Measurements from ENCODE around the gene ARHGAP21. TPM values are rescaled to one million over a fixed set of nuclear protein-coding genes. Genes with fewer than 3 reads are reported as not detected.
"Not testable (repeated sequence)": the region's sequence is repeated elsewhere in the genome, so short reads cannot be mapped to it uniquely, and the experiment has no call there.

Gene ARHGAP21
- total RNA-seq, 1 donor from 2014 or later: 44.8 TPM

DNA sequence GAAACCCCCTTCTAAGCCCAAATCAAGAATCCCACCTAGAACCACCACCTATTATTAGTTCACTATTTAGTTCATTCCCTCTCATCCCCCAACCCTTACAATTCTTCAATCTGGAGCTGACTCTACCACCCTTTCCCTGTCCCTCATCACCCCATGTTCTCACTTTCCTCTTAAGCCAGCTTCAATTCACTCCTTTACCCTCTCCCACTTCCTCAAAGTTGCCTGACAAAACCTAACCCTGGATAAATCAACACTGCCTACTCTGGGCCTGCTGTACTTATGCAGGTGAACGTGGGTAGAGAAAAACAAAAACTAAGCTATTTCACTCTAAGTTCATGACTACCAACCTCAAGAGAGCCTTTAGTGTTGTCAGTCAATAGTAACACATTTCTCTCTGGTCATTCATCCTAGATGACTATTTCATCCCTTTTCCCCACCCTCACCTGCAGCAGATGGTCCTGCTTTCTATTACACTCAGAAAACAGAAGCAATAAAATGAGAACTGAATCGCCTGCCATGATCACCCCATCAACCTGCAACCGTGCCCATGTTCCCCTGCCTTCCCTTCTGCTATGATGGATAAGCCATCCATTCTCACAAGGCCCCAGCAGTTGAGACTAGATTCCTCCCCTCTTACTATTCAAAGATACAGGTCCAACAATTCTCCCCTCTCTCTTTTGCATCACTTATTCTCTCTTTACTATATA lies 52.6 kb downstream of the ARHGAP21 start:
- no peaks in the 10 kb centered on the region for H3K9me3 ChIP-seq (replicated peaks)
- peaks cover 51% of the 10 kb centered on the region for H3K4me1 ChIP-seq
- H3K27ac ChIP-seq (replicated peaks): no peak overlapping the region
- TF ChIP-seq, protein P1, sequence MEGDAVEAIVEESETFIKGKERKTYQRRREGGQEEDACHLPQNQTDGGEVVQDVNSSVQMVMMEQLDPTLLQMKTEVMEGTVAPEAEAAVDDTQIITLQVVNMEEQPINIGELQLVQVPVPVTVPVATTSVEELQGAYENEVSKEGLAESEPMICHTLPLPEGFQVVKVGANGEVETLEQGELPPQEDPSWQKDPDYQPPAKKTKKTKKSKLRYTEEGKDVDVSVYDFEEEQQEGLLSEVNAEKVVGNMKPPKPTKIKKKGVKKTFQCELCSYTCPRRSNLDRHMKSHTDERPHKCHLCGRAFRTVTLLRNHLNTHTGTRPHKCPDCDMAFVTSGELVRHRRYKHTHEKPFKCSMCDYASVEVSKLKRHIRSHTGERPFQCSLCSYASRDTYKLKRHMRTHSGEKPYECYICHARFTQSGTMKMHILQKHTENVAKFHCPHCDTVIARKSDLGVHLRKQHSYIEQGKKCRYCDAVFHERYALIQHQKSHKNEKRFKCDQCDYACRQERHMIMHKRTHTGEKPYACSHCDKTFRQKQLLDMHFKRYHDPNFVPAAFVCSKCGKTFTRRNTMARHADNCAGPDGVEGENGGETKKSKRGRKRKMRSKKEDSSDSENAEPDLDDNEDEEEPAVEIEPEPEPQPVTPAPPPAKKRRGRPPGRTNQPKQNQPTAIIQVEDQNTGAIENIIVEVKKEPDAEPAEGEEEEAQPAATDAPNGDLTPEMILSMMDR (IDR thresholded peaks at IDR 0.05; ENCODE audit: borderline replicate concordance): no peak
- H3K36me3 ChIP-seq: peaks cover 5% of the 10 kb centered on the region
- intact Hi-C loops (cut with micrococcal nuclease): no loop called here
- no peaks in the 10 kb centered on the region for H3K27me3 ChIP-seq (ENCODE audit: low read depth)
- no peak for DNase-seq
- H3K4me3 ChIP-seq: no peak overlapping the region

DNA sequence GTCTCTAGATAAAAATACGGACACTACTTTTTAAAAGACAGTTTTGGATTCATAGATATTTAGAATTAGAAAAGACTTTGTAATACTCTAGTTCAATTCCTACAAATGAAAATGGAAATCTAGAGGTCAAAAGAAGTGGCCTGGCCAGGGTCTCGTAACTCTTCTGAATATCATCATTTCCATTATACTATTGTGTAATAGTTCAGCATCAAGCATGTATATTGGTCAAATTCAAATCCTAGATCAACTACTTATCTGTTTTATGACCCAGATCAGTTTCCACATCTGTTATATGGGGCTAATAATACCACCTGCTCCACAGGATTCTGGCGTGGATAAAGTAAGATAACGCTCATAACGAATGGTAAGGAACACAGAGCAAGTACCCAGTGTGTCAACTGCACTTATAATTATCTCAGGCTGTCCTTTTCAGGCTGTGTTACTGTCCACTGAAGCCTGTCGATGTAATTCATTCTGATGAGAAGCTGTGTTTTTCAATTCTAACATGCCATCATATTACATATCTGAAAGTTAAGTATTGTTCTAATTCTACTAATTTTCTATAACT lies 54.3 kb downstream of the ARHGAP21 start:
- H3K27me3 ChIP-seq (ENCODE audit: low read depth): no peaks in the 10 kb centered on the region
- DNase-seq: no peak
- no peak overlapping the region for H3K27ac ChIP-seq (replicated peaks)
- no peak overlapping the region for H3K4me3 ChIP-seq
- H3K36me3 ChIP-seq: peaks cover 5% of the 10 kb centered on the region
- TF ChIP-seq, protein P1 (IDR thresholded peaks at IDR 0.05; ENCODE audit: borderline replicate concordance): no peak
- H3K4me1 ChIP-seq: peaks cover 41% of the 10 kb centered on the region
- no peaks in the 10 kb centered on the region for H3K9me3 ChIP-seq (replicated peaks)
- intact Hi-C loops (cut with micrococcal nuclease): no loop called here

GRCh38 chr10:24668247-24668646 lies 55.4 kb downstream of the ARHGAP21 start:
- H3K4me1 ChIP-seq: peaks cover 41% of the 10 kb centered on the region
- DNase-seq: no peak
- H3K27me3 ChIP-seq (ENCODE audit: low read depth): no peaks in the 10 kb centered on the region
- H3K9me3 ChIP-seq (replicated peaks): no peaks in the 10 kb centered on the region
- no peak overlapping the region for H3K27ac ChIP-seq (replicated peaks)
- intact Hi-C loops (cut with micrococcal nuclease): no loop called here
- no peak overlapping the region for H3K4me3 ChIP-seq
- peaks cover 15% of the 10 kb centered on the region for H3K36me3 ChIP-seq
- TF ChIP-seq, protein P1 (IDR thresholded peaks at IDR 0.05; ENCODE audit: borderline replicate concordance): no peak

DNA sequence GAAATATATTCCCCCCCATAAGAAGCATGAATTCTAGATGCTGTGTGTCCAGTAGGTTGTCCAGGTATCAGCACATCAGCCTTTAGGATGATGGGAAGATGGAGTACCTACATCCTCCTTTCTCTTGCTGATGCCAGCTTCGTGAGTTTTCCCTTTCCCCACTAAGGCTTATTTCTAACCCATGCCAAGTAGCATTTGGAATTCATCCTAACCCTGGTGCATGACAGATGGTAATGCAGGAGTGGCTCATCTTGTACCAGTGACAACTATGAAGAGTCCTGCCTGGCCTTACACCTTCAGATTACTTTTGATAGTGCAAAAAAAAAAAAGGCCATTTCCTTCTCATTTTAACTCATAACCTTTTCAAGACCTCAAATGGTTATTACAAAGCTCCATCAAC lies 58.7 kb downstream of the ARHGAP21 start:
- Histone ChIP-seq H3K9me3 (replicated peaks) (no peaks in the 10 kb centered on the region), H3K4me3 (no peak overlapping the region), H3K27ac (replicated peaks) (no peak overlapping the region), H3K27me3 (ENCODE audit: low read depth) (no peaks in the 10 kb centered on the region), H3K4me1 (peaks cover 21% of the 10 kb centered on the region), H3K36me3 (peaks cover 15% of the 10 kb centered on the region)
- TF ChIP-seq, protein P1 (IDR thresholded peaks at IDR 0.05; ENCODE audit: borderline replicate concordance): no peak
- no peak for DNase-seq
- intact Hi-C loops (cut with micrococcal nuclease): no loop called here

- intact Hi-C loops (cut with micrococcal nuclease): no loop called here
- no peak for DNase-seq
- TF ChIP-seq, protein P1 (IDR thresholded peaks at IDR 0.05; ENCODE audit: borderline replicate concordance): no peak
- no peaks in the 10 kb centered on the region for H3K27me3 ChIP-seq (ENCODE audit: low read depth)
- H3K9me3 ChIP-seq (replicated peaks): no peaks in the 10 kb centered on the region
- no peak overlapping the region for H3K4me3 ChIP-seq
- peaks cover 17% of the 10 kb centered on the region for H3K36me3 ChIP-seq
- no peaks in the 10 kb centered on the region for H3K4me1 ChIP-seq
- H3K27ac ChIP-seq (replicated peaks): no peak overlapping the region
Measured at GRCh38 chr10:24661376-24661775, 62.3 kb downstream of the ARHGAP21 start.

DNA sequence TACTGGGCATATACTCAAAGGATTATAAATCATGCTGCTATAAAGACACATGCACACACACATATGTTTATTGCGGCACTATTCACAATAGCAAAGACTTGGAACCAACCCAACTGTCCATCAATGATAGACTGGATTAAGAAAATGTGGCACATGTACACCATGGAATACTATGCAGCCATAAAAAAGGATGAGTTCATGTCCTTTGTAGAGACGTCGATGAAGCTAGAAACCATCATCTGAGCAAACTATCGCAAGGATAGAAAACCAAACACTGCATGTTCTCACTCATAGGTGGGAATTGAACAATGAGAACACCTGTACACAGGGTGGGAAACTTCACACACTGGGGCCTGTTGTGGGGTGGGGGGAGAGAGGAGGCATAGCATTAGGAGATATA lies 65.4 kb downstream of the ARHGAP21 start:
- H3K36me3 ChIP-seq; H3K27me3 ChIP-seq (ENCODE audit: low read depth); H3K27ac ChIP-seq (replicated peaks); H3K4me3 ChIP-seq; H3K4me1 ChIP-seq; intact Hi-C loops (cut with micrococcal nuclease); DNase-seq: not testable (repeated sequence)
- H3K9me3 ChIP-seq (replicated peaks): peaks cover 10% of the 10 kb centered on the region

- H3K27ac ChIP-seq (replicated peaks); intact Hi-C loops (cut with micrococcal nuclease); DNase-seq; H3K27me3 ChIP-seq (ENCODE audit: low read depth); H3K4me3 ChIP-seq; H3K36me3 ChIP-seq: not testable (repeated sequence)
- H3K4me1 ChIP-seq: peaks cover 23% of the 10 kb centered on the region
- H3K9me3 ChIP-seq (replicated peaks): peaks cover 10% of the 10 kb centered on the region
Measured at GRCh38 chr10:24656326-24656725, 67.4 kb downstream of the ARHGAP21 start.

Measured in left ventricle myocardium inferior (tissue), 1 donor.